DMS53 (cell line): Measurements from ENCODE around the gene EYA3.

Source experiments
- DNase-seq: peaks from one replicate; lab custom pipeline; 2025; lab: John Stamatoyannopoulos, UW

The EYA3 gene

DNA sequence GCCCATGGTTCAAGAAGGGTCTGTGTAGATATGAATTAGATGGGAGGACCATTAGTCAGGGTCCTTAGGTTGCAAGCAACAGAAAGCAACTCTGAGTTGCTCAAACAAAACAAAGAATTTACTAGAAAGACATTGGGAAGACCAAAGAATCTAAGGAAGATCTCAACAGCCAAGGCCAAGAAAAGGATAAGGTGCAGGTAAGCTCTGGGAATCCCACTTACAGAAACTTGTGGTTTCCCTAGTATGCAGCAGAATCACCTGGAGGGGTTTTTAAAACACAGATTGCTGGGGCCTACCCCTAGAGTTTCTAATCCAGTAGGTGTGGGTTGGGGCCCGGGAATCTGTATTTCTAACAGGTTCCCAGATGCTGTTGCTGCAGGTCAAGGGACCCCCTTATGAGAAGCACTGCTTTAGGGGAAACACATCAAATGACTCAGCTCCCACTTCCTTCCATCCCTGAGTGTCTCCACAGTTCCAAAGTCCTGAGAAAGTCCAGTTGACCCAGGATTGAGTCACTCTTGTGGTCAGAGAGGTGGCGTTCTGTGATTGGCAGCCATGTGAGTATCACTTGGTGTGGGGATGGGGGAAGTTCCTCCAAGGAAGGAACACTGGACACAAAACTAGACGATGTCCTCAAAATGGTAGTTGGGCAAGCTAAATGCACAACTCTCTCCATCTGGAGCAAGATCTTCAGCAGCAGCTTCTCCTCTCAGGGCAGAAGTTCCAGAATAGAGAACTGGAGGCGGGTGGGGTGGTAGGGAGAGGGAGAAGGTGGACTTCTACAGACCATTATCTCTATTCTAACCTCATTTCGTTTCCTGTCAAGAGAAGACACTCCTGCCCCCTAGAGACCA is 24.2 kb upstream of the EYA3 start:
- DNase-seq: no peak

DNA sequence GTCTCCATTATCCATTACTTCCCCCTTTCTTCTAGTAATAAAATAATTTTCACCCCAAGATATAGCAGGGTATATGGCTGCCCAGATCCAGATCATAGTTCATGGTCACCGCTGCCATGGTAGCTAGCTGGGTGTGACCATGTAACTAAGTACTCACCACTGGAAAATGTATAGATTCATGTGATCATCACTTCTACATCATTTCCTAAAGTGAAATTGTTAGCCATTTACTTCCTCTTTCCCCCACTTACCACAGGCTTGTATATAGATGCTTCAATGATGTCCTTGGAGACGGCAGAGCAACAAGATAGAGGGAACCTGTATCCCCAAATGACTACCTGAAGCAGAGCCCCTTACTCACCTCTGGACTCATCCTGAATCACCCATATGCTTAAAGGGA is 22.7 kb upstream of the EYA3 start:
- DNase-seq: no peak

DNA sequence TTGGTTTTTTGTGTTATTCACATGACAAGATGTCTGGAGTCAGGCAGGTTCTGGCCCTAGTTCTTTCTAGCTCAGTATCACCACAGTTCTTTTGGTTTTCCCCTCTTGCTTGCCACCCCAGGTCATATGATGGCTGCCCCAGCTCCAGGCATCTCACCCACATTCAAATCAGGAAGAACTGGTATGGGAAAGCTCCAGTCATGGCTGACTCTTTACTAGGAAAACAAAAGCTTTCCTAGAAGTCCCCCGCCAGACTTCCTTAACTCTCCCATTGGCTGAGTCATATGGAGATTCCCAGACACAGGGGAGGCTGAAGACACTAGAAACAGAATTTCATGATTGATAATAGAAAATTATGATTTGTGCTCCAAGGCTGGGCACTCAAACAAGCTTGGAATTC is 22.1 kb upstream of the EYA3 start:
- DNase-seq: no peak

DNA sequence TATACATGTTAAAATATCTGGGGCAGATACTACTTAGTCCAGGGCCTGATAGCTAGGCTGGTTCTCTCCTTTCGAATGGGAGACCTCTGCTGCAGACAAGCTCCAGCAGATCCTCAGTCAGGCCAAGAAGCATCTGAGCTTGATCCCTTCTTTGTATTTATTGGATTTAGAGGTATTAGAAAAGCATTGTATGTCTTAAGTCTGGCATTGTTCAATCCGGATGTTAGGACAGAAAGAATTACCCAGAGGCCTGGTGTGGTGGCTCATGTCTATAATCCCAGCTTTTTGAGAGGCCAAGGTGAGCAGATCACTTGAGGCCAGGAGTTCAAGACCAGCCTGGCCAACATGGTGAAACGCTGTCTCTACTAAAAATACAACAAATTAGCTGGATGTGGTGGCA is 21.2 kb upstream of the EYA3 start:
- no peak for DNase-seq

GRCh38 chr1:28108001-28108400 is 19.6 kb upstream of the EYA3 start:
- no peak for DNase-seq

- peak; percentile 96 for DNase-seq
Observed at GRCh38 chr1:28104866-28105467, 16.6 kb upstream of the EYA3 start.

GRCh38 chr1:28102189-28102588 is 13.8 kb upstream of the EYA3 start:
- no peak for DNase-seq

DNA sequence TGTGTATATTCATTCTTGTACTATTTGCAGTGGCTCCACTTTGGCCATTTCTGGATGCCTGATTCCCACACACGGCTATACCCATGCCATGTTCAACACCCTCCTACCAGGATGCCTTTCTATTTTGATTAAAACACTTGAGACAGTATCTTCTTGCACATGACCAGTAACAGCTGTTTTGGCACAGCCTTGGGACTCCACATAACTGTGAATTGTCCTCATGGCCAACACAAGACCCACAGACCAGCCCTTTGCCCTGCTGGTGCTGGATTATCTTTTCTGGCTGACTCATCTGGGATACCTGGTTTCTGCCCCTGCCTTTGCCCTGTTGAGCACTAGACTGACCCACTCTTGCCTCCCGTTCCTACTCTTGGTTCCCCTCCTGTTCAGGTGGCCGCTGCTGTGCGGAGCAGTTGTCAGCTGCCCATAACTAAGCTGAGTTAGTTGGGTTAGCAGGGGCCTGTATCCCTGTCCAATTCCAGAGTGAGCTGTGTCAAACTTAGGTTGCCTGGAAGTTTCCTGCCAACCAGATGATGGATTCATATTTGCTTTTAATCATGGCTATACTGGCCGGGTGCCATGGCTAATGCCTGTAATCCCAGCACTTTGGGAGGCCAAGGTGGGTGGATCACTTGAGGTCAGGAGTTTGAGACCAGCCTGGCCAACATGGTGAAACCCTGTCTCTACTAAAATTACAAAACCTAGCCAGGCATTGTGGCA is 10.8 kb upstream of the EYA3 start:
- no peak for DNase-seq

DNA sequence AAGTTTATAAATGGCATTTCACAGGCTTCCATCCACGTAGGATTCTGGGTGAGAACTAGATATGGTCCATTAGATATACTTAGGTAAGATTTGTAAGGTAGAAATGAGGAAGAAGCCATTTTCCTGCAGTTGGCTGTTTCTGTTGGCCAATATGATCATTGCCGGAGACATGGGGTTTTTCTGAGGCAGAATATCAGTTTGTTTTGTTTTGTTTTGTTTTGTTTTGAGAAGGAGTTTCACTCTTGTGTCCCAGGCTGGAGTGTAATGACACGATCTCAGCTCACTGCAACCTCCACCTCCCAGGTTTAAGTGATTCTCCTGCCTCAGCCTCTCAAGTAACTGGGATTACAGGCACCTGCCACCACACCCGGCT is 8.7 kb upstream of the EYA3 start:
- DNase-seq: no peak

GRCh38 chr1:28096210-28097099 is 8.0 kb upstream of the EYA3 start:
- DNase-seq: no peak

DNA sequence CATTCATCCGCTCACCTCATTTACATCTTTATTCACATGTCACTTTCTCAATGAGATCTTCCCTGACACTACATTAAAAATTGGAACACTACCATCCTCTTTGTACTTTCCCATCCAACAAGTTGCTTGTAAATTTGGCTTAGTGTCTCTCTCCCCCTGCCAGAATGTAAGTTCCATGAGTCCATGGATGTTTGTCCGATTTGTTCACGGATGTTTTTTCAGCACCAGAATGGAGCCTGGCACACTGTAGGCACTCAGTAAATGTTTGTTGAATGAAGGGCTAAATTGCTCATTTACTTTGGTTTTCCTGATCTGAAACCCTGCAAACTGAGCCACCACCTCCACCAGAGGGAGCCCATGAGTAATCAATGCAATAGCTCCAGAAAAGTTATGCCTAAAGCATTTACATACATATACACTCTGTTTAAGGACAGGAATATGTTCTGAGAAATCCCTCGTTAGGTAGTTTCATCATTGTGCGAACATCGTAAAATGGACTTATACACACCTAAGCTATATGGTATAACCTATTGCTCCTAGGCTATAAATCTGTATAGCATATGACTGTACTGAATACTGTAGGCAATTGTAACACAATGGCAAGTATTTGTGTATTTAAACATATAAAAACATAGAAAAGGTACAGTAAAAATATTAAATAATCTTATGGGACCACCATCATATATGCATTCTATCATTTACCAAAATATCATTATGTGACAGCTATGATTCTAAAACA is 2.8 kb upstream of the EYA3 start:
- peak; percentile 84 for DNase-seq

GRCh38 chr1:28087614-28088167 is 719 bp downstream of the EYA3 start:
- peak; percentile 62 for DNase-seq

- DNase-seq: no peak
Observed at GRCh38 chr1:28086651-28087050, 1.8 kb downstream of the EYA3 start.

DNA sequence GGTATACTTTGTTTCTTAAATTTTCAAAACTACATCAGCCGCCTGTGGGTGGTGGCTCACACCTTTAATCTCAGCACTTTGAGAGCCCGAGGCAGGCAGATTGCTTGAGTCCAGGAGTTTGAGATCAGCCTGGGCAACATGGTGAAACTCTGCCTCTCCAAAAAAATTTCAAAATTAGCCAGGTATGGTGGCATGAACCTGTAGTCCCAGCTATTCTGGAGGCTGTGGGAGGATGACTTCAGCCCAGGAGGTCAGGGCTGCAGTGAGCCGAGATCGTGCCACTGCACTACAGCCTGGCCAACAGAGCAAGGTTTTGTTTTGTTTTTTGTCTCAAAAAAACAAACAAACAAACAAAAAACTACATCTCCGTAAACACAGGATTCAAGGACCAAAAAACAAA is 3.3 kb downstream of the EYA3 start:
- no peak for DNase-seq

- DNase-seq: no peak
Observed at GRCh38 chr1:28083876-28084275, 4.5 kb downstream of the EYA3 start.

DNA sequence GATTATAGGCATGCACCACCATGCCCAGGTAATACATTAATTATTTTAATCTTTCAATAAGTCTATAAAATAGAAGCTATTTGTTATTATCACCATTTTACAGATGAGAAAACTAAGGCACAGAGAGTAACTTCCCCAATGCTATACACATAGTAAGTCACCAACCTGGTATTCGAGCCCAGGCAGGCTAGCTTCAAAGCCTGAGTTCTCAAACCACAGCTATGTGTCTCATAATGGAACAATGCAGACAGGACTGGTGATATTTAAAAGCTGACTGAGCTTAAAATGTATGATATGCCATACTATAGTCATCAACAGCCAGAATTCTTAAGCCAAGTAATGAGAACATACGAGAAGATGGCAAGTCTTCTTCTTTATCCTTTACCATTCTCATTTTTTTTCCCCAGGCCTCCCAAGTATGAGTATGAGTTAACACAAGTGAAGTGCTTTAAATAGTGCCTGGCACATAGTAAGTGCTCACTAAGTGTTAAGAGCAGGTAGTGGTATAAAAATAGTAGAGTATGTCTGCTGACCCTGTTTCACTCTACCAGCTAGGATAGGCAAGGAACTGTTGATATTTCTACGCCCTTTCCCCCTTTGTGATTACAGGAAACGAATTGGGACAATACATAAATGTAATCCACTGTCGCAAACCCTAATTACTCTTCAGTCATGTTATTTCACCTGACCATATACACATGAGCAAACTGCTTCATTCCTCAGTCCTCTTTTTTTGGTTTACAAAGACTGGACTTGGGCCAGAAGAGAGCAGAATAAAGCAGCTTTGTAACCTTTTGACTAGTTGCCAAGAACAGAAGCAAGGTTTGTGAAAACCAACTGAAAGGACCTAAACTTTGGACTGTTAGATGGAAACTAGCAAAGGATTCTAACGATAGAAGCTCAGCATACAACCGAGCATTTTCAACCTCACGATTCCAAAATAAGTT is 9.5 kb downstream of the EYA3 start:
- no peak for DNase-seq

GRCh38 chr1:28078262-28078661 is 10.1 kb downstream of the EYA3 start:
- DNase-seq: no peak

GRCh38 chr1:28074892-28075511 is 13.4 kb downstream of the EYA3 start:
- DNase-seq: no peak

GRCh38 chr1:28073867-28074266 is 14.5 kb downstream of the EYA3 start:
- no peak for DNase-seq

GRCh38 chr1:28071813-28072212 is 16.6 kb downstream of the EYA3 start:
- DNase-seq: no peak
